SK-N-SH treated with all-trans-retinoic acid at 6 μM for 48 hours (cell line): Measurements from ENCODE around the gene SEL1L2.

Experiments used
- ATAC-seq: fragments of 200-7000 bp; cut with Tn5 transposase; 3 replicates; pipeline ENCODE4 v1.9.1; 2020; ENCODE audit warnings: mild to moderate bottlenecking, moderate library complexity
- ARNTL ChIP-seq: fragments of 450-650 bp; formaldehyde crosslinking; IDR thresholded peaks from 2 replicates; pipeline ENCODE4 v1.5.0; 2020; ENCODE audit warnings: low read depth, mild to moderate bottlenecking, moderate library complexity, borderline replicate concordance
- CSDC2 ChIP-seq: fragments of 250-450 bp; sonication (Bioruptor Pico); IDR thresholded peaks from 2 replicates; pipeline ENCODE4 v1.5.0; 2020; ENCODE audit warnings: mild to moderate bottlenecking, moderate library complexity
- ESRRG ChIP-seq: fragments of 250-450 bp; sonication (Bioruptor Pico); IDR thresholded peaks from 2 replicates; pipeline ENCODE4 v1.6.1; 2021; ENCODE audit warnings: mild to moderate bottlenecking
- GLIS3 ChIP-seq: fragments of 250-450 bp; sonication (Bioruptor Pico); IDR thresholded peaks from 2 replicates; pipeline ENCODE4 v1.5.0; 2020; ENCODE audit warnings: mild to moderate bottlenecking, moderate library complexity
- ISL1 ChIP-seq: fragments of 250-450 bp; sonication (Bioruptor Pico); IDR thresholded peaks from 2 replicates; pipeline ENCODE4 v2.1.2; 2022; ENCODE audit warnings: mild to moderate bottlenecking, moderate library complexity
- OSR1 ChIP-seq: fragments of 250-450 bp; sonication (Bioruptor Pico); IDR thresholded peaks from 2 replicates; pipeline ENCODE4 v1.8.0; 2022; ENCODE audit warnings: moderate library complexity, mild to moderate bottlenecking, inconsistent platforms
- PPARA ChIP-seq: fragments of 250-450 bp; sonication (Bioruptor Pico); IDR thresholded peaks from 2 replicates; pipeline ENCODE4 v1.5.0; 2020; ENCODE audit warnings: mild to moderate bottlenecking, borderline replicate concordance
- RARB ChIP-seq: fragments of 250-450 bp; sonication (Bioruptor Pico); IDR thresholded peaks from 2 replicates; pipeline ENCODE4 v1.8.0; 2021; ENCODE audit warnings: mild to moderate bottlenecking, moderate library complexity
- SNAI2 ChIP-seq: fragments of 250-450 bp; sonication (Bioruptor Pico); IDR thresholded peaks from 2 replicates; pipeline ENCODE4 v1.5.0; 2020; ENCODE audit warnings: mild to moderate bottlenecking, moderate library complexity
- TCF4 ChIP-seq: fragments of 250-450 bp; sonication (Bioruptor Pico); IDR thresholded peaks from 2 replicates; pipeline ENCODE4 v1.8.0; 2021; ENCODE audit warnings: mild to moderate bottlenecking, moderate library complexity, borderline replicate concordance
- TOX ChIP-seq: fragments of 250-450 bp; sonication (Bioruptor Pico); IDR thresholded peaks from 2 replicates; pipeline ENCODE4 v1.8.0; 2021; ENCODE audit warnings: mild to moderate bottlenecking, moderate library complexity, borderline replicate concordance
- ZFP3 ChIP-seq: fragments of 250-450 bp; sonication (Bioruptor Pico); IDR thresholded peaks from 2 replicates; pipeline ENCODE4 v1.5.0; 2020; ENCODE audit warnings: mild to moderate bottlenecking, moderate library complexity
- ZFP30 ChIP-seq: fragments of 450-650 bp; formaldehyde crosslinking; IDR thresholded peaks from 2 replicates; pipeline ENCODE4 v1.5.0; 2022; ENCODE audit warnings: mild to moderate bottlenecking, moderate library complexity
- ZNF565 ChIP-seq: fragments of 450-650 bp; formaldehyde crosslinking; conservative IDR thresholded peaks from 2 replicates; pipeline ENCODE4 v1.5.0; 2020; ENCODE audit warnings: low read depth, mild to moderate bottlenecking, moderate library complexity
- ZNF70 ChIP-seq: fragments of 450-650 bp; formaldehyde crosslinking; IDR thresholded peaks from 2 replicates; pipeline ENCODE4 v1.5.0; 2020; ENCODE audit warnings: mild to moderate bottlenecking, moderate library complexity
- ZNF8 ChIP-seq: fragments of 450-650 bp; formaldehyde crosslinking; IDR thresholded peaks from 2 replicates; pipeline ENCODE4 v1.5.0; 2020; ENCODE audit warnings: mild to moderate bottlenecking, moderate library complexity
- TF ChIP-seq, protein P1 (sequence below): fragments of 250-450 bp; sonication (Bioruptor Pico); IDR thresholded peaks from 2 replicates; pipeline ENCODE4 v1.5.1; 2021; ENCODE audit warnings: mild to moderate bottlenecking, moderate library complexity
- TF ChIP-seq, protein P2 (sequence below): fragments of 250-450 bp; sonication (Bioruptor Pico); IDR thresholded peaks from 2 replicates; pipeline ENCODE4 v1.8.0; 2020; ENCODE audit warnings: mild to moderate bottlenecking, moderate library complexity, borderline replicate concordance
- TF ChIP-seq, protein P3 (sequence below): fragments of 250-450 bp; sonication (Bioruptor Pico); IDR thresholded peaks from 2 replicates; pipeline ENCODE4 v1.5.0; 2020; ENCODE audit warnings: mild to moderate bottlenecking, moderate library complexity

Gene SEL1L2

DNA sequence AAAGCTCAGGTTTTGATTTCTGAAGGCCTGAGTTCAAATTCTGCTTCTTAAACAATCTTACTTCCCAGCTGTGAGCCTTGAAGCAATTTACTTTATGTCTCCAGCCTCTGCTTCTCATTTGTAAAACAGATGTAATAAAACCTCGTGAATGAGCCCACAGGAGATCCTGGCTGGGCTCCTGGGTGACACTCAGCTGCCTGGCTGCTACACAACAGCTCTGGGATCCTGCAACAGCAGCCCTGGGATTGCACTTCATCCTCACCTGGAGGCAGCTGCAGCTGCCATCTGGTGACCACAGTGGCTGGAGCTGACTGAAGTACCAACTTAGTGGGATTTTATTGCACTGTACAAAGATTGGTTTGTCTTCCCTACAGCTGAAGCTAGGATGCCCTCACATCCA lies 107.0 kb downstream of the SEL1L2 start:
- ATAC-seq, result peak; percentile 38; the same call in 2 of the 3 replicates

DNA sequence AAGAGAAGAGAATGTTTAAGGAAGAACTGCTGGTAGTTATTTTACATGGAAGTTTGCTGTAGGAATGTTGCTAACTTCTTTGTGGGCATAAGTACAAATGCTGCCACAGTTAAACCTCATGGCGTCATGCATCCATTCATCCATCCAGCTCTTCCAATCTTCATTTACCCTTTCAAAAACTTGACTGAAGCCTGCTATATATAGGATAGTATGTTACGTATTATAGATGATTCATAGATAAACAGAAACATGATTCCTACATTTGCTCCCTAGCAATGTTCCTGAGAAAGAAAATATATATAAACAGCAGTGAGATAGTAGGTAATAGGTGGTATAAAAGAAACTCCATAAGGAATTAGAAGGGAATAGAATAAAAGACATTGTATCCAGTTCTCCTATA lies 111.8 kb downstream of the SEL1L2 start:
- TF ChIP-seq PPARA (CRISPR knock-in tag), result no peak
- no peak for TF ChIP-seq OSR1 (CRISPR knock-in tag)
- TF ChIP-seq CSDC2, result no peak
- TF ChIP-seq, protein P1, sequence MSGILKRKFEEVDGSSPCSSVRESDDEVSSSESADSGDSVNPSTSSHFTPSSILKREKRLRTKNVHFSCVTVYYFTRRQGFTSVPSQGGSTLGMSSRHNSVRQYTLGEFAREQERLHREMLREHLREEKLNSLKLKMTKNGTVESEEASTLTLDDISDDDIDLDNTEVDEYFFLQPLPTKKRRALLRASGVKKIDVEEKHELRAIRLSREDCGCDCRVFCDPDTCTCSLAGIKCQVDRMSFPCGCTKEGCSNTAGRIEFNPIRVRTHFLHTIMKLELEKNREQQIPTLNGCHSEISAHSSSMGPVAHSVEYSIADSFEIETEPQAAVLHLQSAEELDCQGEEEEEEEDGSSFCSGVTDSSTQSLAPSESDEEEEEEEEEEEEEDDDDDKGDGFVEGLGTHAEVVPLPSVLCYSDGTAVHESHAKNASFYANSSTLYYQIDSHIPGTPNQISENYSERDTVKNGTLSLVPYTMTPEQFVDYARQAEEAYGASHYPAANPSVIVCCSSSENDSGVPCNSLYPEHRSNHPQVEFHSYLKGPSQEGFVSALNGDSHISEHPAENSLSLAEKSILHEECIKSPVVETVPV (CRISPR knock-in tag), result no peak
- TF ChIP-seq RARB (CRISPR knock-in tag), result no peak
- TF ChIP-seq ZNF70 (CRISPR knock-in tag), result no peak
- no peak for TF ChIP-seq ZNF8 (CRISPR knock-in tag)
- no peak for TF ChIP-seq ISL1 (CRISPR knock-in tag)
- no peak for TF ChIP-seq TOX (CRISPR knock-in tag)
- no peak for TF ChIP-seq SNAI2
- no peak for TF ChIP-seq ZFP3 (CRISPR knock-in tag)
- no peak for TF ChIP-seq GLIS3 (CRISPR knock-in tag)
- TF ChIP-seq, protein P2, sequence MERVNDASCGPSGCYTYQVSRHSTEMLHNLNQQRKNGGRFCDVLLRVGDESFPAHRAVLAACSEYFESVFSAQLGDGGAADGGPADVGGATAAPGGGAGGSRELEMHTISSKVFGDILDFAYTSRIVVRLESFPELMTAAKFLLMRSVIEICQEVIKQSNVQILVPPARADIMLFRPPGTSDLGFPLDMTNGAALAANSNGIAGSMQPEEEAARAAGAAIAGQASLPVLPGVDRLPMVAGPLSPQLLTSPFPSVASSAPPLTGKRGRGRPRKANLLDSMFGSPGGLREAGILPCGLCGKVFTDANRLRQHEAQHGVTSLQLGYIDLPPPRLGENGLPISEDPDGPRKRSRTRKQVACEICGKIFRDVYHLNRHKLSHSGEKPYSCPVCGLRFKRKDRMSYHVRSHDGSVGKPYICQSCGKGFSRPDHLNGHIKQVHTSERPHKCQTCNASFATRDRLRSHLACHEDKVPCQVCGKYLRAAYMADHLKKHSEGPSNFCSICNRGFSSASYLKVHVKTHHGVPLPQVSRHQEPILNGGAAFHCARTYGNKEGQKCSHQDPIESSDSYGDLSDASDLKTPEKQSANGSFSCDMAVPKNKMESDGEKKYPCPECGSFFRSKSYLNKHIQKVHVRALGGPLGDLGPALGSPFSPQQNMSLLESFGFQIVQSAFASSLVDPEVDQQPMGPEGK (CRISPR knock-in tag), result no peak
- ATAC-seq, result peak; percentile 51

More for the DNA sequence above, 107.0 kb downstream of the SEL1L2 start:
- no peak for TF ChIP-seq TCF4 (CRISPR knock-in tag)

DNA sequence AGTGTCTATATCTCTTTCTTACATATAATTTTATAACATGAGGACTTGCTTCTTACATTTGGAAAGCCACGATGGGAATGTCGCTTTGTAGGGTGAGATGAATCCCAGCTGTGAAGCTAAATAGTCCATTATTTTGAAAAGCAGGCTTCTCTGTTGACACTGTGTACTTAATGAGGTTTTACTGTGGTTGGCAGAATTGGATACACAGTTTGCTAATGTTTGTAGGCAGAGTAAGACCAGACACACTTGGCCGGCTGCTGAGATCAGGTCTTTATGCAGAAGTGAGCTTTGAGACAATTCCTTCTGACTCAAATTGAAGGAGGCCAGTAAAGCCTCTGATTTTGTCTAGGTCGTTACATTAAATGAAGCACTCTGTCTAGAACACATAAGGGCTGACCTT lies 112.6 kb downstream of the SEL1L2 start:
- ATAC-seq, result no peak
- TF ChIP-seq, protein P3, sequence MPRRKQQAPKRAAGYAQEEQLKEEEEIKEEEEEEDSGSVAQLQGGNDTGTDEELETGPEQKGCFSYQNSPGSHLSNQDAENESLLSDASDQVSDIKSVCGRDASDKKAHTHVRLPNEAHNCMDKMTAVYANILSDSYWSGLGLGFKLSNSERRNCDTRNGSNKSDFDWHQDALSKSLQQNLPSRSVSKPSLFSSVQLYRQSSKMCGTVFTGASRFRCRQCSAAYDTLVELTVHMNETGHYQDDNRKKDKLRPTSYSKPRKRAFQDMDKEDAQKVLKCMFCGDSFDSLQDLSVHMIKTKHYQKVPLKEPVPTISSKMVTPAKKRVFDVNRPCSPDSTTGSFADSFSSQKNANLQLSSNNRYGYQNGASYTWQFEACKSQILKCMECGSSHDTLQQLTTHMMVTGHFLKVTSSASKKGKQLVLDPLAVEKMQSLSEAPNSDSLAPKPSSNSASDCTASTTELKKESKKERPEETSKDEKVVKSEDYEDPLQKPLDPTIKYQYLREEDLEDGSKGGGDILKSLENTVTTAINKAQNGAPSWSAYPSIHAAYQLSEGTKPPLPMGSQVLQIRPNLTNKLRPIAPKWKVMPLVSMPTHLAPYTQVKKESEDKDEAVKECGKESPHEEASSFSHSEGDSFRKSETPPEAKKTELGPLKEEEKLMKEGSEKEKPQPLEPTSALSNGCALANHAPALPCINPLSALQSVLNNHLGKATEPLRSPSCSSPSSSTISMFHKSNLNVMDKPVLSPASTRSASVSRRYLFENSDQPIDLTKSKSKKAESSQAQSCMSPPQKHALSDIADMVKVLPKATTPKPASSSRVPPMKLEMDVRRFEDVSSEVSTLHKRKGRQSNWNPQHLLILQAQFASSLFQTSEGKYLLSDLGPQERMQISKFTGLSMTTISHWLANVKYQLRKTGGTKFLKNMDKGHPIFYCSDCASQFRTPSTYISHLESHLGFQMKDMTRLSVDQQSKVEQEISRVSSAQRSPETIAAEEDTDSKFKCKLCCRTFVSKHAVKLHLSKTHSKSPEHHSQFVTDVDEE, result no peak
- TF ChIP-seq, protein P2 (CRISPR knock-in tag), result no peak
- TF ChIP-seq PPARA (CRISPR knock-in tag) (no peak), ESRRG (CRISPR knock-in tag) (no peak)

DNA sequence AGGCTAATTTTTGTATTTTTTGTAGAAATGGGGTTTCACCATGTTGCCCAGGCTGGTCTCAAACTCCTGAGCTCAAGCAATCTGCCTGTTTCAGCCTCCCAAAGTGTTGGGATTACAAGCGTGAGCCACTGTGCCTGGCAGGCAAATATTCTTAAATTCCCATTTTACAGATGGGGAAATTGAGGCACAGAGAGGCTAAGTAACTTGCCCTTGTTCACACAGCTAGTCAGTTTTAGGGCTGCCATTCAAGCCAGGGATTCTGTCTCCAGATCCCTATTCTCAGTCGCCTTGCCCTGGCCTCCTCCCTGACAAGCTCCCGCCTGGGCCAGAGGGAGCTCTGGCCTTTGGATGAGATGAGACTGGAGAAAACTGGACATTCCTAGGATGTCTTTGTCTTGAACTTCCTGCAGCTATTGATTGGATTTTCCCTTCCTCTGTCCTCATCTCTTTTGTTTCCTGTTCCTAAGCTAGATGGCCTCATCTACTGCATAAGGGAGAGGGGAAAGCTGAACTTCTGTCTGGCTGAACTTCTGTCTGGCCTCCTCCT lies 115.1 kb downstream of the SEL1L2 start:
- ATAC-seq, result no peak; the same call in 2 of the 3 replicates
- TF ChIP-seq ISL1 (CRISPR knock-in tag), result no peak
- TF ChIP-seq, protein P3, result no peak
- no peak for TF ChIP-seq ZNF70 (CRISPR knock-in tag)
- no peak for TF ChIP-seq ARNTL
- no peak for TF ChIP-seq ZNF8 (CRISPR knock-in tag)
- no peak for TF ChIP-seq ESRRG (CRISPR knock-in tag)
- no peak for TF ChIP-seq PPARA (CRISPR knock-in tag)
- TF ChIP-seq OSR1 (CRISPR knock-in tag), result no peak
- TF ChIP-seq ZNF565 (CRISPR knock-in tag), result no peak
- no peak for TF ChIP-seq TCF4 (CRISPR knock-in tag)
- TF ChIP-seq, protein P2 (CRISPR knock-in tag), result no peak
- no peak for TF ChIP-seq ZFP30
- no peak for TF ChIP-seq TOX (CRISPR knock-in tag)
- no peak for TF ChIP-seq SNAI2
